Mesodermal cell (in vitro differentiated cells): ENCODE data around the gene GPRIN2.
"Not testable (repeated sequence)": the region's sequence is repeated elsewhere in the genome, so short reads cannot be mapped to it uniquely, and the experiment has no call there.

Experiments
- H3K27ac ChIP-seq: 2 replicates; pipeline ENCODE4 v1.7.0; 2013; ENCODE audit warnings: mild to moderate bottlenecking, low read depth, low read length, moderate library complexity; ENCODE audit not compliant: severe bottlenecking
- H3K36me3 ChIP-seq: 2 replicates; pipeline ENCODE4 v1.7.1; 2013; ENCODE audit warnings: mild to moderate bottlenecking, low read length, moderate library complexity; ENCODE audit not compliant: control insufficient read depth, insufficient read depth
- H3K4me1 ChIP-seq: one replicate; pipeline ENCODE4 v1.7.1; 2013; ENCODE audit warnings: mild to moderate bottlenecking, low read length; ENCODE audit not compliant: insufficient read depth, control insufficient read depth, poor library complexity, severe bottlenecking
- H3K4me3 ChIP-seq: 2 replicates; pipeline ENCODE4 v1.7.0; 2013; ENCODE audit warnings: low read length, control low read depth, mild to moderate bottlenecking; ENCODE audit not compliant: insufficient read depth, poor library complexity, severe bottlenecking; ENCODE audit errors: extremely low read depth
- H3K9me3 ChIP-seq: 2 replicates; pipeline ENCODE4 v1.7.1; 2013; ENCODE audit warnings: mild to moderate bottlenecking, low read length, moderate library complexity; ENCODE audit not compliant: control insufficient read depth
- WGBS, 2 experiments: methylation state at CpG; one replicate each; pipeline ENCODE4 v1.1.5; 2013; ENCODE audit warnings: missing lambda C conversion rate in 2 of 2; ENCODE audit not compliant: insufficient coverage in 2 of 2; 5-methylcytosine and 5-hydroxymethylcytosine counted together

The GPRIN2 gene

DNA sequence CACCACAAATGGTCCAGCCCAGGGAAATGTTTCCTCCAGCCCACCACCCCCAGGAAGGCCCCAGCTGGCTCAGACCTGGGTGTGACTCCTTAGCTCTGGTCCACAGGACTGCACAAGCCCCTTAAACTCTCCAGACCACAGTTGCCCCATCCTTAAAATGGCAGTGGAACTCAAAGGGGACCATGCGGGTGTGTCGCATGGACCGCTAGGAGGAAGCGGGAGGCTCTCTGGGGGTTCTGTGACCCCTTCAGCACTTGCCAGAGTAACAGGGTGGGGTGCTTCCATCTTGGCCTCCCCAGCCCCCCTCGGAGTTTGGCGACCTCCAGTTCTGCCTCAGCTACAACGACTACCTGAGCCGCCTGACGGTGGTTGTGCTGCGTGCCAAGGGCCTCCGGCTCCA lies 27.7 kb upstream of the GPRIN2 start:
- not testable (repeated sequence) for H3K4me1 ChIP-seq, H3K9me3 ChIP-seq, H3K27ac ChIP-seq, H3K4me3 ChIP-seq, H3K36me3 ChIP-seq
- WGBS, 2 experiments, result no CpG with 5 or more reads among the region's 11 CpGs

DNA sequence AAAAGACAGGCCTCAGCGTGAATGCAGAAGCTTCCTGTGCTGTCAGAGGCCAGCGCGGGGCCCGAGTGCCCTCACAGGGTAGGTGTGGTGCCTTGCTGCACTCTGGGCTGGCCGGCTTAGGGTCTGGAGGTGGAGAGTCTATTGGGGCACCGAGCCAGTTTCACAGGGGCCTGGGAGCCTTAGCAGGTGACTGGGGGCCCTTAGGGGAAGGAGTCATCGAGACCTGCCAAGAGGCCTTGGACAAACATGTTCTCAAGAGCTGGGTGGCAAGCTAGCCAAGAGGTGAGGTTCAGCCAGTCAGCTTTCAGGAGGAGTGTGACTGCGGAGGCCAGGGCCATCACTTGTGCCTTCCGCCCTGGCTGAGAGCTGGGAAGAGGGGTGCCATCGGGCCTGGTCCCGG lies 26.1 kb upstream of the GPRIN2 start:
- not testable (repeated sequence) for H3K36me3 ChIP-seq, H3K4me1 ChIP-seq, H3K4me3 ChIP-seq, H3K27ac ChIP-seq, H3K9me3 ChIP-seq
- WGBS, 2 experiments, result no CpG with 5 or more reads among the region's 11 CpGs

DNA sequence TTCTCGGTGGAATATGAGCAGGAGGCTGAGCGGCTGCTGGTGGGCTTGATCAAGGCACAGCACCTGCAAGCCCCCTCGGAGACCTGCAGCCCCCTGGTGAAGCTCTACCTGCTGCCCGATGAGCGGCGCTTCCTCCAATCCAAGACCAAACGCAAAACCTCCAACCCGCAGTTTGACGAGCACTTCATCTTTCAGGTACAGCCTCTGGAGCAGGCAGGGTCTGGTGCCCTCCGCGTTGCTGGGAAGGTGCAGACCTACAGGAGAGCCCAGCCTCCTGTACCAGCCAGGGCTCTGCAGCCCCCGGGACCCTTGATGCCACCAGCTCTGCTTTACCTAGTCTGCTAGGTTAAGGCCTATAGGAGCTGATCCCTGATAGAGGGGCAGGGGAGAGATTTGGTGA lies 25.5 kb upstream of the GPRIN2 start:
- no CpG with 5 or more reads among the region's 12 CpGs for WGBS, 2 experiments
- not testable (repeated sequence) for H3K4me3 ChIP-seq, H3K27ac ChIP-seq, H3K4me1 ChIP-seq, H3K36me3 ChIP-seq, H3K9me3 ChIP-seq

DNA sequence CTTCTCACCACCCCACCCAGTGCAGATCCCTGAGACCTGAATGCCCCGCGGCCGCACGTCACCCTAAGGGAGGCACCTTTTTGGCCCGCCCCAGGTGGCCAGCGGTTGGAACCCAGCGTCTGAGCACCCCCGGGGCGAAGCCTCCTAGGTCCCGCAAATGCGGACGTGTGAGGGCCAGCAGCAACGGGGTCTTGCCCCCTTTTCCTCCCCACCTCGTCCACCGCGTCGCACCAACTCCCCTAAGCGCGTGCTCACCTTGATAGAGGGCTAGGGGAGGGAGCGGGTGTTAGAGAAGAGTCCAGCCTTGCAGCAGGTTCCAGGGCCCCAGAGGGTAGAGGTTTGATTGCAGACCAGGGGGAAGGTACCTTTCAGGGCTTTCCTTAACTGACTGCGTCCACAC lies 22.9 kb upstream of the GPRIN2 start:
- no CpG with 5 or more reads among the region's 21 CpGs for WGBS, 2 experiments
- not testable (repeated sequence) for H3K4me3 ChIP-seq, H3K4me1 ChIP-seq, H3K36me3 ChIP-seq, H3K9me3 ChIP-seq, H3K27ac ChIP-seq

DNA sequence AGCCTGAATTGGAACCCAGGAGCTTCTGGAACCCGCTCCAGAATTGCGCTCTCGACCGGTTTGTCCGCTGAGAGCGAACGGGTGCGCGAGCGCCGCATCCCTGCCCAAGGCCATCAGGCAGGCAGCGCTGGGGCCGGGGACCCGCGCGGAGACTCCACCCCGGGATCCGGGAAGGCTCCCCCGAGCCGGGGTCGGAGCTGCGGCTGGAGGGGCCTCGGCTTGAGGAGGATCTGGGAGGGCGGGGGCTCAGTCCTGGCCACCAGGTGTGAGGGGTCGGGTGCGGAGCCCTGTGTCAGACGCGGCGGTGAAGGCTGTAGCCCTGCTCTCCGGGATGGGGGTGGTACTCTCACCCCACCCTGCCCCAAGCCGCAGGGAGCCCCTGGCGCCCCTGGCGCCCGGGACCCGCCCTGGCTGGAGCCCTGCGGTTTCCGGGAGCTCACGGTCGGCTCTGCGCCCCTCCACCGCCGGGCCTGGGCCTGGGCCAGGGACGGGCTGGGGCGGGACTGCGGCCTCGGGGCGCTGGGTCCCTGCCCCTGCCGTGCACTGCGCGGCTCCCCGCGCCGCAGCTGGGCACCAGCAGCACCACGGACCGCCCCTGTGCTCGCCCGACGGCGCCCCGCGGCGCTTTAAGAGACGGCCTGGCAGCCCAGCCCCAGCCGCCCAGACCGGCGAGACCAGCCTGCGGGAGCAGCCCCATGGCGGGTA lies 22.2 kb upstream of the GPRIN2 start, which contains the start of gene SYT15:
Gene SYT15 (plus strand): TSS at position 655 of the 705 bp plus-strand sequence. CDS start 41 bp downstream, at position 696.
- not testable (repeated sequence) for H3K9me3 ChIP-seq, H3K4me3 ChIP-seq
- 0% methylated on average over 2 of the region's 68 CpGs; no CpG with 5 or more reads in 1 of the 2 experiments for WGBS, 2 experiments

DNA sequence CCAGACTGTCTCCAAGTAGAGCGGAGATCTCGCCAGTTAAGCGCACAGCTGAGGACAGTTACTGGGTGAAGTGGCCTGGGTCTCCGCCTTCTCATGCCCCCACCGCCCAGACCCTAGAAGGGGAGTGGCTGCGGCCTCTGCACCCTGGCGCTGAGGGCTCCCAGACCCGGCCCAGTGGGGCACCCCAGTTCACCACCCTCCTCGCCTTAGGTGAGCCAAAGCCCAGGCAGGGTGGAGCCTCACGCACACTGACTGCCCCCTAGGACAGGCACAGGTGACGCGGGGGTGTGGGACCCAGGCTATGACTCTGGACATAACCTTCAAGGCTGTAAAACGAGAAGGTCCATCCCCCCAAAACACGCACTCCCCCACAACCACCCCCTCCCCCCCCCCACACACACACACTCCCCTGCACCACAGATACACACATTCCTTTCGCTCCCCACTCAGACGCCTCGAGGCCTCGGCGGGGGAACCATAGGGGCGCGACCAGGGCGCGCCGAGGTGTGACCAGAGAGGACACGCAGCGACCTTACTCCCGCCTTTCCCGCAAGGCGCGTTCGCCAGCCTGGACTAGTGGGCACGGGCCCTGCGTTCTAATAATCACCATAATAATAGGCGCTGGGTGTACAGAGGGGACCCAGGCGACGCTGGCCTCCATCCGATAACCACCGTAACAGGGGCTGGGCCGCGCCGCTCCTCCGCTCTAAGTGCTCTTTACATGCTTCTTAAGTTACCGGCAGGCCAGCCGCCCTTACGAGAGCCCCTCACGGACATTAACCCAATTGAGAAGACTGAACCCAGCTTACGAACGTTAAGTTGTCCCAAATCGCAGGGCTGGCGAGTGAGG lies 21.4 kb upstream of the GPRIN2 start:
- H3K27ac ChIP-seq, H3K4me3 ChIP-seq, H3K9me3 ChIP-seq, H3K4me1 ChIP-seq, H3K36me3 ChIP-seq: not testable (repeated sequence)
- whole genome bisulfite sequencing, 2 experiments, result 81 to 100% methylated on average over 3 of the region's 50 CpGs

More for the DNA sequence above, 22.2 kb upstream of the GPRIN2 start, which contains the start of gene SYT15:
- not testable (repeated sequence) for H3K27ac ChIP-seq, H3K36me3 ChIP-seq, H3K4me1 ChIP-seq

DNA sequence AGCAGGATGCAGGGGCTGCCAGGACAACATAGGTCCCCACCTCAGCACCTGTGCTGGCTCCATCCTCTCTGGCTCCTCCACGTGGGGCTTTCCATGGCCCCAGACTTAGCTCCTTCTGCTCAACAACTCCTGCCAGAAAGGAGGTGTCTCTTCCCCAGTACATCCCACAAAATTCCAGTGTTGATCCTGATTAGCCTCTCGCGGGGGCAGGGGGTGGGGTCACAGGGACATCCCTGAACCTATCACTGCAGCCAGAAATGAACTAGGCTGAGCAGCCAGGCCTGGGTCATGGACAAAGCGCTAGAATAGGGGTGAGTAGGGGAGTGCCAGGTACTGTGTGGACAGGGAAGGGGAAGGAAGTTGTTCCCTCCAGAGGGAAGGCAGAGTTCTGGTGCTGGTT lies 17.4 kb upstream of the GPRIN2 start:
- not testable (repeated sequence) for H3K36me3 ChIP-seq, H3K27ac ChIP-seq, H3K4me3 ChIP-seq, H3K4me1 ChIP-seq, H3K9me3 ChIP-seq
- WGBS, 2 experiments, result 40% methylated on average over 2 of the region's 4 CpGs; no CpG with 5 or more reads in 1 of the 2 experiments

DNA sequence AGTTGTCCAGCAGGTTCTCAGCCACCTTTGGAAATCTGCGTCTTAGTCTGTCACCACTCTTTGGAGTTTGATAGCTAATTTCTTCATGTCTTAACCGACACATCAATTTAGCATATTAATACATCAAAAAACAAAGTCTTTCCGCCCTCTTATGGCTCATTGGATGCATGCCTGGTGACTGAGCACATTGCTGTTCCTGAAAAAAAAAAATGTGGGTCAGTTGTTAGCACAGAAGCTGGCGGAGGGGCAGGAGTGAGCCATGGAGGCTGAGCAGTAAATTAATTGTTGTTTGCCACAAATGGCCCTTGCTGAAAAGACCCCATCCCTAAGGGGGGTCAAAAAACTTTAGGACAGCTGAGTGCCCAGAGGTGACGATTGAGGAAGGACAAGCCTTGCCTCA lies 16.9 kb upstream of the GPRIN2 start:
- not testable (repeated sequence) for H3K36me3 ChIP-seq, H3K27ac ChIP-seq, H3K4me1 ChIP-seq, H3K4me3 ChIP-seq, H3K9me3 ChIP-seq
- WGBS, 2 experiments, result no CpG with 5 or more reads among the region's 5 CpGs

DNA sequence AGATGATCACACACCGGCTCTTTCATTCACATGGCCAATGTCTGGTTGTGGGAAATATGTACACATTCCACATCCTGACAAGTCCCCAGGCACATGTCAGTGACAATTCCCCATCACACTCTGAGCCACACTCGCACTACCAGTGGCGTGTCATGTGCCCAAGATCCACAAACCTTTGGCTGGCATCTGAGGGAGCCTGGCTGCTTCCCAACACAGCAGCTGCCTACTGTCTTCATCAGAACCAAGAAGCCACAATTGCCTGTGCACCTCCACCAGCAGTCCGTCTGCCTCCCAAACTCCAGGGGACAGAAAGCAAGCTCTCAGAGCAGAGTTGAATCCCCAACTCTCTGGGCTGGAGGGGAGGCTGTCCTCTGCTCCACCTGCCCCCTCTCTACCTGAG lies 16.3 kb upstream of the GPRIN2 start:
- not testable (repeated sequence) for H3K4me3 ChIP-seq, H3K4me1 ChIP-seq, H3K27ac ChIP-seq, H3K9me3 ChIP-seq, H3K36me3 ChIP-seq
- WGBS, 2 experiments, result no CpG with 5 or more reads among the region's 4 CpGs

DNA sequence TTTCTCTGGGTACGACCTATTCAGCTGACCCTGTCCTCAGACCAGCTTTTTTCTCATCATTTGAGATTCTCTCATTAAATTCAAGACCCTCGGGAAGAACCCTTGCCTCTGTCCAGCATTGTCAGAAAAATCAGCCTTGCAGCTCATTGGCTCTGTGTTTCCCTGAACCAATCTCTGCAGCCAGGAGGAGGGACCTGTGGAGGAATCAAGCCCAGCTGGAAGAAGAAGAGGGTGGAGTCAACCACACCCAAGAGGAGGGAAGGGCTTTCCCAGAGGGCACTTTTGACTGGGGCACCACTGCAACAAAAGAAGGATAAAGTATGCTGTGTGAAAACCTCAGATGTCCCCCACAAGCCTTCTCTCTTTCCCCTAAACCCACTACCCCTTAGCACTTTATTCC lies 14.2 kb upstream of the GPRIN2 start:
- not testable (repeated sequence) for H3K27ac ChIP-seq, H3K36me3 ChIP-seq, H3K4me1 ChIP-seq, H3K4me3 ChIP-seq, H3K9me3 ChIP-seq
- no CpG with 5 or more reads among the region's 2 CpGs for WGBS, 2 experiments

DNA sequence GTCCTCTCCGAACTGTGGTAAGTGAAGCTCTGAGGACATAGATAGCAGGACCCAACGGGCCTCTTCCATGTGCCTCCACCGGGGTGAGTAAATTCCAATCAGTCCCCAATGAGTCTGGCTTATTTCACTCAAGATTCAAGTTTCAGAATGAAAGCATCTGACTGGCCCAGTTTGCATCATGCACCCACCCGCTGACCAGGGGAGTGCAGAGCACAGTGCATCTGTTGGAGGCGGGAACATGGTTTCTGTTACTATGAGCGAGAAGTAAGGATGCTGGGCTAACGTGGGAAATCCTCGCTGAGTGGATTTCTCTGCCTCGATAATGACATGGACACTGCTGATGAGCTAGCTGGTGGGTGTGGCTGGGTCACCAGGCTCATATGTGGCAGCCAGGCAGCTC lies 10.7 kb upstream of the GPRIN2 start:
- H3K27ac ChIP-seq, H3K9me3 ChIP-seq, H3K4me1 ChIP-seq, H3K4me3 ChIP-seq, H3K36me3 ChIP-seq: not testable (repeated sequence)
- WGBS, 2 experiments, result no CpG with 5 or more reads among the region's 9 CpGs
